Measurements from ENCODE around the gene PPM1H. TPM values are rescaled to one million over a fixed set of nuclear protein-coding genes. Genes with fewer than 3 reads are reported as not detected.

Gene PPM1H
- polyA plus RNA-seq, 1 experiment, result 2.3 TPM

DNA sequence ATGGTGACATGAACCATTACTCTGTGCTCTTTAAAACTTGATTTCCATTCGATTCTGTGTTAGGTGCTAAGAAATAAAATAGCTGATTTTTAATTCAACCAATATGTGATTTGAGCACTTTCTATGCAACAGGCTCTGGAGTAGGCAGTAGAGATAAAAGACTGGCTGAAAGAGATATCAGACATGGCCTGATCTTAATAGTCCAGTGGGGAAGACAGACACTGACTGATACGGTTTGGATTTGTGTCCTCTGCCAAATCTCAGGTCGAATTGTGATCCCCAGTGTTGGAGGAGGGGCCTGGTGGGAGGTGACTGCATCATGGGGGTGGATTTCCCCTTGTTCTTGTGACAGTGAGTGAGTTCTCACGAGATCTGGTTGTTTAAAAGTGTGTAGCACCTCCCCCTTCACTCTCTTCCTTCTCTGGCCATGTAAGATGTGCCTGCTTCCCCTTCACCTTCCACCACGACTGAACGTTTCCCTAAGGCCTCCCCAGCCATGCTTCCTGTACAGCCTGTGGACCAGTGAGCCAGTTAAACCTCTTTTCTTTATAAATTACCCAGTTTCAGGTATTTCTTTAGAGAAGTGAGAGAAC, 128.6 kb downstream of the PPM1H start:
- TF ChIP-seq CTCF (IDR thresholded peaks at IDR 0.05; ENCODE audit: insufficient read depth, low read depth, low read length), result no peak
- ChIA-PET POLR2A (no interaction called here), CTCF (interaction anchor here (0.6 to 2.3 kb wide), 2 partner anchors 128 to 225 kb away, joined by 6 to 7 read pairs; partner anchors contain the start of gene PPM1H)
- no peak for DNase-seq (ENCODE audit: low read depth)
- Histone ChIP-seq H3K4me3 (ENCODE audit: low read depth, low read length) (no peak overlapping the region), H3K27me3 (ENCODE audit: control insufficient read depth, insufficient read depth, low read length) (no peaks in the 10 kb centered on the region), H3K36me3 (ENCODE audit: control insufficient read depth, insufficient read depth, low read length) (no peaks in the 10 kb centered on the region)

GRCh38 chr12:62805517-62805916, 129.4 kb downstream of the PPM1H start:
- no peak for TF ChIP-seq CTCF (IDR thresholded peaks at IDR 0.05; ENCODE audit: insufficient read depth, low read depth, low read length)
- H3K27me3 ChIP-seq (ENCODE audit: control insufficient read depth, insufficient read depth, low read length), result no peaks in the 10 kb centered on the region
- CTCF ChIA-PET, result interaction anchor here (0.6 to 2.3 kb wide), 2 partner anchors 129 to 224 kb away, joined by 6 to 7 read pairs; partner anchors contain the start of gene PPM1H
- POLR2A ChIA-PET, result no interaction called here
- no peak overlapping the region for H3K4me3 ChIP-seq (ENCODE audit: low read depth, low read length)
- DNase-seq (ENCODE audit: low read depth), result no peak
- H3K36me3 ChIP-seq (ENCODE audit: control insufficient read depth, insufficient read depth, low read length), result no peaks in the 10 kb centered on the region

DNA sequence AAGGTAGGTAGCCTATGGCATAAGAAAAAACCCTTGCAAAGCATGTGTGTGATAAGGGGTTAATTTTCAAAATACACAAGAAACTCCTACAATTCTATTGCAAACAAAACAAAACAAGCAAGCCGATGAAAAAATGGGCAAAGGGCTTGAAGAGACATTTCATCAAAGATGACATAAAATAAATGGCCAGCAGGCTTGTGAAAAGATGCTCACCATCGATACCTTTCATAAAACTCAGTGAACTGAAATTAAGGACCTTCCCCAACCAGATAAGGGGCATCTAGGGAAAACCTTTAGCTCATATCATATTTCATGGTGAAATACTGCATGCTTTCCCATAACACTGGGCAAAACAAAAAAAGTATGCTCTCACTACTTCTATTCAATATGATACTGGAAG, 131.2 kb downstream of the PPM1H start:
- Histone ChIP-seq H3K36me3 (ENCODE audit: control insufficient read depth, insufficient read depth, low read length) (no peaks in the 10 kb centered on the region), H3K27me3 (ENCODE audit: control insufficient read depth, insufficient read depth, low read length) (no peaks in the 10 kb centered on the region), H3K4me3 (ENCODE audit: low read depth, low read length) (no peak overlapping the region)
- ChIA-PET POLR2A (no interaction called here), CTCF (interaction anchor here (0.6 to 3.2 kb wide), 7 partner anchors 10 to 865 kb away, joined by 3 to 53 read pairs (median 4); no protein-coding TSS in a partner anchor)
- no peak for DNase-seq (ENCODE audit: low read depth)
- no peak for TF ChIP-seq CTCF (IDR thresholded peaks at IDR 0.05; ENCODE audit: insufficient read depth, low read depth, low read length)

GRCh38 chr12:62802984-62803383, 132.0 kb downstream of the PPM1H start:
- no peak for DNase-seq (ENCODE audit: low read depth)
- Histone ChIP-seq H3K27me3 (ENCODE audit: control insufficient read depth, insufficient read depth, low read length) (no peaks in the 10 kb centered on the region), H3K4me3 (ENCODE audit: low read depth, low read length) (no peak overlapping the region), H3K36me3 (ENCODE audit: control insufficient read depth, insufficient read depth, low read length) (no peaks in the 10 kb centered on the region)
- ChIA-PET CTCF (interaction anchor here (0.8 to 3.2 kb wide), 9 partner anchors 10 to 368 kb away, joined by 3 to 53 read pairs (median 4); no protein-coding TSS in a partner anchor), POLR2A (no interaction called here)
- peak; percentile 38; the same call in 1 of the 2 replicates for TF ChIP-seq CTCF (IDR thresholded peaks at IDR 0.05; ENCODE audit: insufficient read depth, low read depth, low read length)

DNA sequence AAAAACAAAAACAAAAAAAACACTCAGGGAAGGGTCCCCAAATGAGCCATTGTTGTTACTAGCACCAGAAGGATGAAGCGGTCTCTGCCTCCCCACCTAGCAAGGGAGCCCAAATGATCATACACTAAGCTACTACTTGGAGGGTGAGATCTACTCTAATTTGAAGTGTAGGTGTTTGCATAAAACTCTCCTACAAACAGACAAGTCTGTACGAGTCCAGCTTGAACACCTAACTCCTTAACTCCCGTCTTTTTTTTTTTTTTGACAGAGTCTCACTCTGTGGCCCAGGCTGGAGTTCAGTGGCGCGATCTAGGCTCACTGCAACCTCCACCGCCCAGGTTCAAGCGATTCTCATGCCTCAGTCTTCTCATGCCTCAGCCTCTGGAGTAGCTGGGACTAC, 132.6 kb downstream of the PPM1H start:
- DNase-seq (ENCODE audit: low read depth), result no peak
- ChIA-PET POLR2A (no interaction called here), CTCF (interaction anchor here (0.6 to 9.4 kb wide), 10 partner anchors 10 to 1073 kb away, joined by 3 to 179 read pairs (median 4); no protein-coding TSS in a partner anchor)
- Histone ChIP-seq H3K36me3 (ENCODE audit: control insufficient read depth, insufficient read depth, low read length) (no peaks in the 10 kb centered on the region), H3K4me3 (ENCODE audit: low read depth, low read length) (no peak overlapping the region), H3K27me3 (ENCODE audit: control insufficient read depth, insufficient read depth, low read length) (no peaks in the 10 kb centered on the region)
- TF ChIP-seq CTCF (IDR thresholded peaks at IDR 0.05; ENCODE audit: insufficient read depth, low read depth, low read length), result no peak

Measured in BJ (cell line).